OCI-LY3 (cell line): ENCODE results near the gene RGS18.

Source experiments
- H2AFZ ChIP-seq: fragments of 200-600, 300-600 bp; shearing (Covaris generic); 2 replicates; pipeline ENCODE4 v1.6.0; 2014; ENCODE audit warnings: antibody characterized with exemption, low read depth, low read length
- H3K27ac ChIP-seq: fragments of 200-600, 300-600 bp; sonication (generic); 2 replicates; pipeline ENCODE4 v1.5.1; 2014; ENCODE audit warnings: mild to moderate bottlenecking, low read length, moderate library complexity, mixed read lengths
- H3K27me3 ChIP-seq: fragments of 200-600, 300-600 bp; sonication (generic); 2 replicates; pipeline ENCODE4 v1.6.1; 2014; ENCODE audit warnings: low read depth, low read length, mixed read lengths
- H3K36me3 ChIP-seq: fragments of 200-600, 300-600 bp; sonication (generic); replicated peaks from 2 replicates; pipeline ENCODE3; 2014; ENCODE audit warnings: low read depth, low read length, mixed read lengths
- H3K4me1 ChIP-seq: fragments of 300-600, 200-600 bp; sonication (generic); 2 replicates; pipeline ENCODE4 v1.6.1; 2014; ENCODE audit warnings: low read length, mixed read lengths
- H3K4me2 ChIP-seq: fragments of 200-600, 300-600 bp; sonication (generic); 2 replicates; pipeline ENCODE4 v1.6.1; 2014; ENCODE audit warnings: low read length, mixed read lengths
- H3K4me3 ChIP-seq: fragments of 300-600, 200-600 bp; sonication (generic); 2 replicates; pipeline ENCODE4 v1.5.1; 2014; ENCODE audit warnings: antibody characterized with exemption, mild to moderate bottlenecking, low read length, moderate library complexity
- H3K79me2 ChIP-seq: fragments of 300-600, 200-600 bp; shearing (Covaris generic); 2 replicates; pipeline ENCODE4 v1.6.1; 2014; ENCODE audit warnings: mild to moderate bottlenecking, low read length, mixed read lengths
- H3K9ac ChIP-seq: fragments of 300-600, 200-600 bp; shearing (Covaris generic); 2 replicates; pipeline ENCODE4 v1.6.0; 2014; ENCODE audit warnings: mild to moderate bottlenecking, low read length, moderate library complexity
- H3K9me3 ChIP-seq: fragments of 200-600, 300-600 bp; shearing (Covaris generic); 2 replicates; pipeline ENCODE4 v1.6.1; 2014; ENCODE audit warnings: low read length, mixed read lengths; ENCODE audit not compliant: insufficient read depth
- H4K20me1 ChIP-seq: fragments of 200-600, 300-600 bp; sonication (generic); 2 replicates; pipeline ENCODE4 v1.6.1; 2016; ENCODE audit warnings: low read length, mixed read lengths; ENCODE audit not compliant: insufficient read depth
- CTCF ChIP-seq: fragments of 200-600, 300-600 bp; sonication (generic); IDR thresholded peaks from 2 replicates; pipeline ENCODE4 v1.5.1; 2014; ENCODE audit warnings: antibody characterized with exemption, low read length, low read depth
- EZH2phosphoT487 ChIP-seq: fragments of 200-600 bp; shearing (Covaris generic); IDR thresholded peaks from 2 replicates; pipeline ENCODE4 v1.6.1; 2018; ENCODE audit warnings: antibody characterized with exemption, mixed run types, low read depth

RGS18 gene

GRCh38 chr1:192147221-192147620 is 11.0 kb upstream of the RGS18 start:
- Histone ChIP-seq H4K20me1 (no peaks in the 10 kb centered on the region), H3K4me2 (no peak overlapping the region), H3K4me3 (no peak overlapping the region), H3K27ac (no peak overlapping the region), H3K9me3 (no peaks in the 10 kb centered on the region), H2AFZ (no peak overlapping the region), H3K36me3 (no peaks in the 10 kb centered on the region), H3K4me1 (no peaks in the 10 kb centered on the region), H3K79me2 (no peaks in the 10 kb centered on the region), H3K9ac (no peak overlapping the region), H3K27me3 (no peaks in the 10 kb centered on the region)
- TF ChIP-seq CTCF: no peak
- no peak for TF ChIP-seq EZH2phosphoT487

GRCh38 chr1:192147696-192148095 is 10.6 kb upstream of the RGS18 start:
- H3K4me3 ChIP-seq: no peak overlapping the region
- no peaks in the 10 kb centered on the region for H3K4me1 ChIP-seq
- H3K79me2 ChIP-seq: no peaks in the 10 kb centered on the region
- no peak overlapping the region for H3K4me2 ChIP-seq
- no peaks in the 10 kb centered on the region for H4K20me1 ChIP-seq
- H3K9ac ChIP-seq: no peak overlapping the region
- no peaks in the 10 kb centered on the region for H3K9me3 ChIP-seq
- no peaks in the 10 kb centered on the region for H3K27me3 ChIP-seq
- TF ChIP-seq CTCF: no peak
- TF ChIP-seq EZH2phosphoT487: no peak
- no peak overlapping the region for H2AFZ ChIP-seq
- no peaks in the 10 kb centered on the region for H3K36me3 ChIP-seq
- H3K27ac ChIP-seq: no peak overlapping the region

GRCh38 chr1:192151176-192151575 is 7.1 kb upstream of the RGS18 start:
- TF ChIP-seq CTCF: no peak
- H2AFZ ChIP-seq: no peak overlapping the region
- no peak overlapping the region for H3K4me2 ChIP-seq

GRCh38 chr1:192153276-192153675 is 5.0 kb upstream of the RGS18 start:
- H3K4me3 ChIP-seq: no peak overlapping the region
- H3K4me2 ChIP-seq: no peak overlapping the region
- H3K27ac ChIP-seq: no peak overlapping the region
- TF ChIP-seq EZH2phosphoT487 (no peak), CTCF (no peak)
- no peaks in the 10 kb centered on the region for H3K36me3 ChIP-seq
- H3K79me2 ChIP-seq: no peaks in the 10 kb centered on the region
- H4K20me1 ChIP-seq: no peaks in the 10 kb centered on the region
- no peak overlapping the region for H2AFZ ChIP-seq
- H3K4me1 ChIP-seq: peaks cover 25% of the 10 kb centered on the region
- peaks cover 6% of the 10 kb centered on the region; the same call in 1 of the 2 replicates for H3K27me3 ChIP-seq
- no peak overlapping the region for H3K9ac ChIP-seq
- no peaks in the 10 kb centered on the region for H3K9me3 ChIP-seq

More at GRCh38 chr1:192151176-192151575, 7.1 kb upstream of the RGS18 start:
- no peak overlapping the region for H3K4me3 ChIP-seq
- H3K79me2 ChIP-seq: no peaks in the 10 kb centered on the region
- H3K9me3 ChIP-seq: no peaks in the 10 kb centered on the region
- no peak overlapping the region for H3K9ac ChIP-seq
- no peaks in the 10 kb centered on the region for H4K20me1 ChIP-seq
- H3K36me3 ChIP-seq: no peaks in the 10 kb centered on the region
- peaks cover 11% of the 10 kb centered on the region for H3K4me1 ChIP-seq
- H3K27me3 ChIP-seq: no peaks in the 10 kb centered on the region
- no peak overlapping the region for H3K27ac ChIP-seq
